NB4 (cell line): Measurements from ENCODE around the gene WIZ.
"Not testable (repeated sequence)": the region's sequence is repeated elsewhere in the genome, so short reads cannot be mapped to it uniquely, and the experiment has no call there.

Source experiments
- DNase-seq: peaks from one replicate; pipeline ENCODE4 v3.0.0; 2010; ENCODE audit warnings: low read depth
- H3K4me3 ChIP-seq: one replicate; pipeline ENCODE4 v1.5.1; 2011; ENCODE audit warnings: mild to moderate bottlenecking, low read depth, low read length, moderate library complexity
- MYC ChIP-seq: IDR thresholded peaks from 2 replicates; pipeline ENCODE4 v1.6.1; 2011; ENCODE audit warnings: low read depth, low read length
- POLR2A ChIP-seq: IDR thresholded peaks from 2 replicates; pipeline ENCODE4 v1.6.1; 2011; ENCODE audit warnings: mild to moderate bottlenecking; ENCODE audit not compliant: insufficient read length; ENCODE audit errors: extremely low read depth
- TF ChIP-seq, protein P1 (sequence below): IDR thresholded peaks from one replicate; pipeline ENCODE4 v1.5.1; 2012; ENCODE audit warnings: low read depth, low read length
- TF ChIP-seq, protein P2 (sequence below): IDR thresholded peaks from 2 replicates; pipeline ENCODE4 v1.6.1; 2011; ENCODE audit warnings: low read depth, low read length

Gene WIZ

DNA sequence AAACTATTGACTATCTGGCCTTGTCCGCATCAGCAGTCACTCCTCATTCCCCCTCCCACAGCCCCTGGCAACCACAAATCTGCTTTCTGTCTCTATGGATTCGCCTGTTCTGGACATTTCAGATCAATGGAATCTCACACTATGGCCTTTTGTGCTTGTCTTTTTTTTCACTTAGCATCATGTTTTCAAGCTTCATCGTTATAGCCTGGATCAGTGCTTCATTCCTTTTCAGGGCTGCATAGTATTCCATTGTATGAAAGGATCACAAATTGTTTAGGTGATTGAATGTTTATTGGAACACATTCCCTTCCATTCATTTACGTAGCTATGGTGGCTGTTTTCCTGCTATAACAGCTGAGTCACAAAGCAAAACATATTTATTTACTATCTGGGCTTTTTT, 37.3 kb upstream of the WIZ start:
- TF ChIP-seq MYC (no peak), POLR2A (no peak)
- TF ChIP-seq, protein P1, sequence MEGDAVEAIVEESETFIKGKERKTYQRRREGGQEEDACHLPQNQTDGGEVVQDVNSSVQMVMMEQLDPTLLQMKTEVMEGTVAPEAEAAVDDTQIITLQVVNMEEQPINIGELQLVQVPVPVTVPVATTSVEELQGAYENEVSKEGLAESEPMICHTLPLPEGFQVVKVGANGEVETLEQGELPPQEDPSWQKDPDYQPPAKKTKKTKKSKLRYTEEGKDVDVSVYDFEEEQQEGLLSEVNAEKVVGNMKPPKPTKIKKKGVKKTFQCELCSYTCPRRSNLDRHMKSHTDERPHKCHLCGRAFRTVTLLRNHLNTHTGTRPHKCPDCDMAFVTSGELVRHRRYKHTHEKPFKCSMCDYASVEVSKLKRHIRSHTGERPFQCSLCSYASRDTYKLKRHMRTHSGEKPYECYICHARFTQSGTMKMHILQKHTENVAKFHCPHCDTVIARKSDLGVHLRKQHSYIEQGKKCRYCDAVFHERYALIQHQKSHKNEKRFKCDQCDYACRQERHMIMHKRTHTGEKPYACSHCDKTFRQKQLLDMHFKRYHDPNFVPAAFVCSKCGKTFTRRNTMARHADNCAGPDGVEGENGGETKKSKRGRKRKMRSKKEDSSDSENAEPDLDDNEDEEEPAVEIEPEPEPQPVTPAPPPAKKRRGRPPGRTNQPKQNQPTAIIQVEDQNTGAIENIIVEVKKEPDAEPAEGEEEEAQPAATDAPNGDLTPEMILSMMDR: no peak
- TF ChIP-seq, protein P2, sequence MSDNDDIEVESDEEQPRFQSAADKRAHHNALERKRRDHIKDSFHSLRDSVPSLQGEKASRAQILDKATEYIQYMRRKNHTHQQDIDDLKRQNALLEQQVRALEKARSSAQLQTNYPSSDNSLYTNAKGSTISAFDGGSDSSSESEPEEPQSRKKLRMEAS: no peak
- H3K4me3 ChIP-seq: no peak overlapping the region
- no peak for DNase-seq

DNA sequence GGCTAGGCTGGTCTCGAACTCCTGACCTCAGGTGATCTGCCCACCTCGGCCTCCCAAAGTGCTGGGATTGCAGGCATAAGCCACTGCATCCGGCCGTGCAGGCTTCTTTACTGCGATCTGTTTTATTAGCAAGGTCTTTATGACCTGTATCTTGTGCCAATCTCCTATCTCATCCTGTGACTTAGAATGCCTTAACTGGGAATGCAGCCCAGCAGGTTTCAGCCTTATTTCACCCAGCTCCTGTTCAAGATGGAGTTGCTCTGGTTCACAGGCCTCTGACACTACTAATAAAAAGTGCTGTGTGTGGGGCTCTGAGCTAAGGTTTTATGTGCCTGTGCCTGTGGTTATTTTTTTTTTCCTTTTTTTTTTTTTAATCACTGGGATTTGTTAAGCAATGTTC, 36.0 kb upstream of the WIZ start:
- DNase-seq, H3K4me3 ChIP-seq: not testable (repeated sequence)

DNA sequence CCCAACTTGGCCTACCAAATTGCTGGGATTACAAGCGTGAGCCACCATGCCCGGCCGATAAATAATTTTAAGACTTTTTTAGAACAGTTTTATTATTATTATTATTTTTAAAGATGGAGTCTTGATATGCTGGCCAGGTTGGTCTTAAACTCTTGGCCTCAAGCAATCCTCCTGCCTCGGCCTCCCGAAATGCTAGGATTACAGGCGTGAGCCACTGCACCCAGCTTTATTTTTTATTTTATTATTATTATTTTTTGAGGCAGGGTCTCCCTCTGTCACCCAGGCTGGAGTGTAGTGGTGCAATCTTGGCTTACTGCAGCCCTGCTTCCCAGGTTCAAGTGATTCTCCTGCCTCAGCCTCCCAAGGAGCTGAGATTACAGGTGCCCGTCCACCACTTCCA, 31.2 kb upstream of the WIZ start:
- DNase-seq, H3K4me3 ChIP-seq: not testable (repeated sequence)

DNA sequence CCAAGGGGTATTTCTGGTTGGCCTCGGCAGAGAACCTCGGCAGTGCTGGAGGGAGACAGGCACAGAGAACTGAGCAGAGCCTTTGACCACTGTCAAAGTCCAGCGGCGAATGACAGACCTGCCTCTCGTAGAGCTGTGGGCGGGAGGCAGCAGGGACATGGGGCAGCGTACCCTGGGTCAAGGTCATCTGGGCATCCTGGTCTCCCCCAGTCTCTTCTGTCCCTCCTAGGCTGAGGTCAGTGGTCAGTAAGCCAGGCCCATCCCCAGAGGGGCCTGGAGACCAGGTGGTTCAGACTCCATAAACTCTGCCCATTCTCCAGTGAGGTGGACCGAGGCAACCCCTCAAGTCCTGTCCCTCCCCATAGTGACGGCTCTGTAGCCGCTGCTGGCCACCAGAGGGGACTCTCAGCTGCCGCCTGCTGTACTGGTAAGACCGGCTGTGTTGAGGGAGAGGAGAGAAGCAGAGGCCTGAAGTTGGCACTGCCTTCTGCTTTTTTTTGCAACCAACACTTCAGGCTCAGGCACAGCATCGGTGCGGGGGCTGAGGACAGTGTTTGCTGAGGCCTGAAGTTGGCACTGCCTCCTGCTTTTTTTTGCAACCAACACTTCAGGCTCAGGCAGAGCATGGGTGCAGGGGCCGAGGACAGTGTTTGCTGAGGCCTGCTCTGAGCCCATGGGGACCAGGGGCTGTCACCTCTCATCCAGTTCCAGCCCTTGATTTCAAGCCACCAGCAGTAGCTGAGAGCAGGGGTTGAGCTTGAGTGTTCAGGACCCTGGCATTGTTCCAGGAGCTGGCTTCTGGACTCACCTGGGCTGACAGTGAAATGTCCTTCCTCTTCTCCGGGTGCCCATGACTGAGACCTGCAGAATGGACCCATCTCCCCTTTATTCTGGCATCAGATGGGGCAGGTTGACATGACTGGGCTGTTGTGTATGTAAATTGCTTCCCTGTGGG, 29.9 kb upstream of the WIZ start, which contains the start of gene PGLYRP2:
TSS of gene PGLYRP2 (minus strand) at position 111 of the 955 bp plus-strand sequence. CDS start 130 bp downstream, outside the sequence.
- H3K4me3 ChIP-seq: no peak within 1 kb of the TSS
- no peak for TF ChIP-seq MYC
- TF ChIP-seq, protein P2: no peak
- TF ChIP-seq POLR2A: no peak
- TF ChIP-seq, protein P1: no peak
- DNase-seq: no peak

DNA sequence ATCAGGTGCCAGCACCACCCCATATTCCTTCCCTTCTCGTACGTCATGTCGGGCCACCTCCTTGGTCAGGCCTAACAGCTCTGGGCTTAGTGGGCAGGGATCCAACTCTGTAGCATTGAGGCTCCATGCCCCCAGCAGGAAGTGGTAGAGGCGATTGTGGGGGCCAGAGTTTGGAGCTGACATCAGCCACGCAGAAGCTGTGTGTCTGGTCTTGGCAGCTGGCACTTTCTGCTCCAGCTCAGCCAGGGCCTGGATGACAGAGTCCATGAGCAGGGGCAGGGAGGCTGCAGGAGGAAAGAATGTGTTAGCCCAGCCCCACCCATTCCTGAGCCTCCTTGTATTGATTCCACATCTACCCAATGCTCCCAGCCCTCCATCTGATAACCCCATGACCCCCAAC, 26.6 kb upstream of the WIZ start:
- TF ChIP-seq, protein P2: no peak
- TF ChIP-seq, protein P1: no peak
- TF ChIP-seq MYC: no peak
- TF ChIP-seq POLR2A: no peak
- H3K4me3 ChIP-seq: no peak overlapping the region
- no peak for DNase-seq

DNA sequence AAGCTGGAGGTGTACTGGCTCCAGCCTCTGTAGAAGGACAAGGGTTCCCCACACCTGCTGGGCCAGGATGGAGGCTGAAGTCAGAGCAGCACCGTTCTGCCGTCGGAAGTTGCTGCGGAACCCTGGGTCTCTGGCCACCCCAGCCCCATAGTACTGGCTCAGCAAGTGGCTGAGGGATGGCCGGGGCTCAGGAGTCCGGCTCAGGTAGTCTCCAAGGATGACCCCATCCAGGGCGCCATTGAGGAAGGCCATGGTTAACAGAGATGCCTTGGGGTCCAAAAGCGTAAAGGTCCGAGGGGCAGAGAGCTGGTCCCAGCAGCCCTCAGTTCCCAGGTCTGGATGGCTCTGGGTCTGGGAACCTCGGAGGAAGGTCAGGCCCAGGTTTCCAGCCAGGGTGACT, 25.9 kb upstream of the WIZ start:
- TF ChIP-seq, protein P1: no peak
- TF ChIP-seq MYC (no peak), POLR2A (no peak)
- TF ChIP-seq, protein P2: no peak
- no peak overlapping the region for H3K4me3 ChIP-seq
- DNase-seq: no peak

DNA sequence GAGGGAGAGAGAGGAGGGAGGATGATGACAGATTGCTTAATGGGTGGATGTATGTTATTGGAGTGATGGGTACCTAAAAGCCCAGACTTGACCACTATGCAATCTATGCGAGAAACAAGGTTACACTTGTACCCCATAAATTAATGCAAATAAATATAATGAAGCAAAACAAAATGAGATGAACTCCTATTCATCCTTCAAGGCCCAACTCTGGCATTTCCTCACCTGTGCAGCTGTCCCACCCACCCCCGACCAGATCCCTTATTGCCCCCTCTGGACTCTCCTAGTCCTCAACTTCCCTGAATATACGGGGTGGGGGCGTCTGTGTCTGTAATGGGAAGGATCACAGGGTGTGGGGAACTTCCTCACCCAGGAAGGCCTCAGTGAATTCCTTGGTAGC, 25.4 kb upstream of the WIZ start:
- no peak overlapping the region for H3K4me3 ChIP-seq
- TF ChIP-seq MYC: no peak
- TF ChIP-seq, protein P1: no peak
- TF ChIP-seq, protein P2: no peak
- TF ChIP-seq POLR2A: no peak
- DNase-seq: no peak

DNA sequence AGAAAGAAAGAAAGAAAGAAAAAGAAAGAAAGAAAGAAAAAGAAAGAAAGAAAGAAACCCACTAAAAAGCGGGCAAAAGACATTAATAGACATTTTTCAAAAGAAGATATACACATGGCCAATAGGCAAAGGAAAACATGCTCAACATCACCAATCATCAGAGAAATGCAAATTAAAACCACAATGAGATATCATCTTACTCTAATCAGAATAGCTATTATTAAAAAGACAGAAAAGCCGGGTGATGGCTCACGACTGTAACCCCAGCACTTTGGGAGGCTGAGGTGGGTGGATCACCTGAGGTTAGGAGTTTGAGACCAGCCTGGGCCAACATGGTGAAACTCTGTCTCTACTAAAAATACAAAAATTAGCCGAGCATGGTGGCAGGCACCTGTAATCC, 24.1 kb upstream of the WIZ start:
- not testable (repeated sequence) for DNase-seq, H3K4me3 ChIP-seq
